K562 (cell line): ENCODE data around the gene KIN. TPM values are rescaled to one million over a fixed set of nuclear protein-coding genes. Genes with fewer than 3 reads are reported as not detected.

Source experiments
- ATAC-seq: fragments of 200-7000 bp; cut with Tn5 transposase; 3 replicates; pipeline ENCODE4 v1.9.1; 2020; ENCODE audit warnings: moderate library complexity
- BruUV-seq: library from RNA; stranded (reverse); fragments of 400-500 nt; replicated peaks from 2 replicates; lab custom pipeline; 2021; lab: Mats Ljungman, UMichigan
- CTCF ChIA-PET: fragments of 300-600 bp; formaldehyde crosslinking; extraction: SDS; loops from one replicate; lab custom pipeline; 2021; ENCODE audit warnings: low intra/inter-chr PET ratio; lab: Yijun Ruan, JAX
- POLR2A ChIA-PET: fragments of 300-600, 350-650 bp; sonication (Branson Sonifier 250); formaldehyde crosslinking; extraction: SDS; loops from one replicate; lab custom pipeline; 2021; ENCODE audit warnings: antibody characterized with exemption, inconsistent platforms; lab: Yijun Ruan, JAX
- DNase-seq, 4 experiments: peaks; one replicate each; pipeline versions ENCODE4 v3.0.0 to v3.0.0-alpha.2; 2011 to 2018; ENCODE audit warnings: low spot score in 3 of 4, mixed read lengths in 3 of 4; ENCODE audit errors: extremely low read depth in 1 of 4
- FAIRE-seq: peaks from 2 replicates; lab custom pipeline; 2011; peaks lifted over from hg19 to GRCh38; lab: Jason Lieb, UNC
- H2AFZ ChIP-seq: 2 replicates; pipeline ENCODE4 v1.6.0; 2011; ENCODE audit warnings: low read depth, low read length, control low read depth, inconsistent platforms
- H3K27ac ChIP-seq: fragments of 200-600 bp; 3 replicates; pipeline ENCODE4 v1.8.0; 2011; ENCODE audit warnings: low read depth, mild to moderate bottlenecking, control low read depth, inconsistent platforms, low read length, moderate library complexity, mixed read lengths; ENCODE audit errors: extremely low read depth
- H3K27me3 ChIP-seq, 2 experiments: fragments of 300-600 bp in 1 of 2; 2 replicates in 1 of 2; 3 replicates in 1 of 2; pipeline versions ENCODE4 v1.6.0 to v1.8.0; 2011; ENCODE audit warnings: inconsistent platforms in 2 of 2, low read length in 2 of 2, mild to moderate bottlenecking in 1 of 2, mixed read lengths in 1 of 2, moderate library complexity in 1 of 2; ENCODE audit not compliant: control insufficient read depth in 2 of 2, insufficient read depth in 2 of 2
- H3K36me3 ChIP-seq: fragments of 300-600 bp; 3 replicates; pipeline ENCODE4 v1.8.0; 2011; ENCODE audit warnings: mild to moderate bottlenecking, low read length, inconsistent platforms; ENCODE audit not compliant: control insufficient read depth, insufficient read depth
- H3K4me1 ChIP-seq, 2 experiments: fragments of 200-600 bp in 1 of 2; replicated peaks in 1 of 2; 2 replicates in 1 of 2; 3 replicates in 1 of 2; pipeline versions ENCODE4 v1.5.1 to v1.8.0; 2011; ENCODE audit warnings: inconsistent platforms in 2 of 2, low read length in 2 of 2, mild to moderate bottlenecking in 1 of 2, mixed read lengths in 1 of 2, moderate library complexity in 1 of 2; ENCODE audit not compliant: control insufficient read depth in 2 of 2, insufficient read depth in 2 of 2
- H3K4me2 ChIP-seq: 2 replicates; pipeline ENCODE4 v1.6.1; 2011; ENCODE audit warnings: low read length, control low read depth, inconsistent platforms, mixed read lengths; ENCODE audit not compliant: insufficient read depth
- H3K4me3 ChIP-seq: fragments of 200-600 bp; sonication (generic), shearing (Covaris generic); 2 replicates; pipeline ENCODE4 v1.5.1; 2016; ENCODE audit warnings: control low read depth, inconsistent platforms
- H3K79me2 ChIP-seq: fragments of 200-600 bp; 3 replicates; pipeline ENCODE4 v1.8.0; 2011; ENCODE audit warnings: low read length, inconsistent platforms; ENCODE audit not compliant: control insufficient read depth, insufficient read depth
- H3K9ac ChIP-seq, 2 experiments: 2 replicates each; pipeline versions ENCODE4 v1.6.0 to v1.6.1; 2011; ENCODE audit warnings: low read depth in 2 of 2, low read length in 2 of 2, control low read depth in 1 of 2, inconsistent platforms in 1 of 2, mild to moderate bottlenecking in 1 of 2, mixed read lengths in 1 of 2; ENCODE audit not compliant: insufficient read depth in 1 of 2
- H3K9me1 ChIP-seq: one replicate; pipeline ENCODE4 v1.6.0; 2011; ENCODE audit warnings: inconsistent platforms, mild to moderate bottlenecking, low read length, moderate library complexity; ENCODE audit not compliant: control insufficient read depth, insufficient read depth
- H3K9me3 ChIP-seq: replicated peaks from 2 replicates; pipeline ENCODE4 v1.5.1; 2011; ENCODE audit warnings: low read depth, low read length, inconsistent platforms; ENCODE audit not compliant: control insufficient read depth, insufficient read depth
- H4K20me1 ChIP-seq: replicated peaks from 2 replicates; pipeline ENCODE4 v1.6.1; 2011; ENCODE audit warnings: low read length, inconsistent platforms, mixed read lengths; ENCODE audit not compliant: control insufficient read depth, insufficient read depth
- ASH1L ChIP-seq: fragments of 450-650 bp; IDR thresholded peaks from 2 replicates; pipeline ENCODE4 v1.6.1; 2018; ENCODE audit warnings: borderline replicate concordance, mild to moderate bottlenecking, low read depth; ENCODE audit not compliant: partially characterized antibody
- CHCHD3 ChIP-seq: fragments of 250-450 bp; sonication (Bioruptor Pico); IDR thresholded peaks from 2 replicates; pipeline ENCODE4 v2.1.2; 2022; ENCODE audit warnings: mild to moderate bottlenecking
- MAFK ChIP-seq: IDR thresholded peaks from 2 replicates; pipeline ENCODE4 v1.6.1; 2011; ENCODE audit warnings: low read length, improper control_type of control experiment
- RNF219 ChIP-seq: fragments of 250-450 bp; sonication (Bioruptor Pico); IDR thresholded peaks from 2 replicates; pipeline ENCODE4 v1.5.0; 2022; ENCODE audit warnings: mild to moderate bottlenecking
- SFPQ ChIP-seq: fragments of 200-400 bp; formaldehyde crosslinking; IDR thresholded peaks from 2 replicates; pipeline ENCODE4 v1.6.1; 2017; ENCODE audit warnings: mild to moderate bottlenecking, low read depth, low read length, moderate library complexity
- ZHX1 ChIP-seq: fragments of 150-350 bp; conservative IDR thresholded peaks from 2 replicates; pipeline ENCODE4 v1.6.1; 2014; ENCODE audit warnings: low read length
- WGBS: fragments of 100-300 bp; shearing (Covaris generic); methylation state at CpG from one replicate; pipeline ENCODE4 v1.1.6; 2016; ENCODE audit warnings: low coverage, mixed read lengths; ENCODE audit not compliant: insufficient coverage; ENCODE audit errors: missing lambda C conversion rate; 5-methylcytosine and 5-hydroxymethylcytosine counted together
- in situ Hi-C: fragments of 300-500 bp; cut with MboI; formaldehyde crosslinking; loops from 4 replicates; pipeline ENCODE4 v1.15.0; 2018; ENCODE audit warnings: inconsistent platforms, mixed read lengths
- intact Hi-C: fragments of 100-400 bp; cut with micrococcal nuclease; formaldehyde crosslinking; loops from 2 replicates; pipeline ENCODE4 v1.14.2; 2022
- polyA plus RNA-seq, 8 experiments: library from polyadenylated mRNA; depleted of rRNA in 4 of 8; stranded (reverse) in 5 of 8; unstranded in 3 of 8; fragments of >200 nt; fragmentation: Nextera tagmentation in 2 of 8; fragmentation: Illumina TruSeq in 1 of 8; extraction: Ambion mirVana in 2 of 8; extraction: Trizol in 1 of 8; gene quantifications; 2 replicates each; pipeline versions ENCODE4 v1.2.1 to v1.2.3, GENCODE V29; 2011 to 2014; ENCODE audit warnings: inconsistent platforms in 1 of 8, missing spikeins in 1 of 8
- total RNA-seq, 7 experiments: library from RNA; depleted of rRNA in 6 of 7; stranded (reverse); fragments of >200 nt in 6 of 7; fragmentation: Illumina TruSeq in 2 of 7; extraction: Trizol in 2 of 7; gene quantifications; 2 replicates each; pipeline versions ENCODE4 v1.2.1 to v1.2.3, GENCODE V29; 2011 to 2021; ENCODE audit warnings: low replicate concordance in 1 of 7

KIN gene
- total and polyA plus RNA-seq, 9 of the 15 experiments (the other 6 are each of a cell fraction or from before 2014, with no cell fraction given), result 11.7 to 35.6 (median 16.0) TPM

GRCh38 chr10:7768417-7768816, 19.4 kb downstream of the KIN start:
- no TSS peak for BruUV-seq
- FAIRE-seq (no peak), DNase-seq (no peak), ATAC-seq (no peak)
- whole genome bisulfite sequencing, result 98% methylated on average over 6 of the region's 7 CpGs
- no peaks in the 10 kb centered on the region for H3K79me2 ChIP-seq
- in situ Hi-C loops (no loop called here), intact Hi-C loops (no loop called here)
- no peak overlapping the region for H3K4me2 ChIP-seq
- H4K20me1 ChIP-seq, result no peaks in the 10 kb centered on the region
- no peak overlapping the region for H3K9ac ChIP-seq
- H3K4me1 ChIP-seq, result peaks cover 0 to 5% of the 10 kb centered on the region in 2 experiments; a peak in 2 of 5 replicates
- TF ChIP-seq MAFK (no peak), SFPQ (no peak), ASH1L (no peak), ZHX1 (no peak), CHCHD3 (no peak), RNF219 (CRISPR knock-in tag) (no peak)
- H3K27me3 ChIP-seq, result no peaks in the 10 kb centered on the region
- H2AFZ ChIP-seq, result no peak overlapping the region
- no peak overlapping the region for H3K4me3 ChIP-seq
- no peak overlapping the region for H3K27ac ChIP-seq
- ChIA-PET POLR2A (no interaction called here), CTCF (no interaction called here)
- no peaks in the 10 kb centered on the region for H3K9me3 ChIP-seq
- no peaks in the 10 kb centered on the region for H3K9me1 ChIP-seq
- H3K36me3 ChIP-seq, result peaks cover 53% of the 10 kb centered on the region
